ENCODE results near the gene ANKRD12.

GRCh38 chr18:9221661-9222060 lies 85.1 kb downstream of the ANKRD12 start:
- TF ChIP-seq CTCF (IDR thresholded peaks at IDR 0.05) (no peak), EZH2 (IDR thresholded peaks at IDR 0.05; ENCODE audit: borderline replicate concordance, insufficient read depth, low read depth, low read length, poor library complexity, severe bottlenecking) (no peak)

Data from B cell (primary cell).